Endothelial cell of umbilical vein (primary cell): ENCODE results near the gene RING1. TPM values are rescaled to one million over a fixed set of nuclear protein-coding genes. Genes with fewer than 3 reads are reported as not detected.

Experiments used
- BruUV-seq: library from RNA; stranded (reverse); fragments of 400-500 nt; replicated peaks from 2 replicates; lab custom pipeline; 2021; lab: Mats Ljungman, UMichigan
- CTCF ChIA-PET: fragments of 300-600, 350-600 bp; sonication (Branson Sonifier 250); formaldehyde crosslinking; loops from one replicate; lab custom pipeline; 2021; ENCODE audit warnings: antibody characterized with exemption, inconsistent platforms; lab: Charles Lee
- POLR2A ChIA-PET: fragments of 300-600, 350-600 bp; sonication (Branson Sonifier 250); formaldehyde crosslinking; loops from one replicate; lab custom pipeline; 2021; ENCODE audit warnings: antibody characterized with exemption, inconsistent platforms; lab: Charles Lee
- DNase-seq: peaks from one replicate; pipeline ENCODE4 v3.0.0-alpha.2; 2011; ENCODE audit warnings: low read depth, low spot score
- FAIRE-seq: peaks from 2 replicates; lab custom pipeline; 2011; peaks lifted over from hg19 to GRCh38; lab: Jason Lieb, UNC
- H2AFZ ChIP-seq: 2 replicates; pipeline ENCODE4 v1.6.0; 2012; ENCODE audit warnings: low read depth, low read length, control low read depth, inconsistent platforms
- H3K27ac ChIP-seq: 2 replicates; pipeline ENCODE4 v1.5.1; 2011; ENCODE audit warnings: low read depth, mild to moderate bottlenecking, control low read depth, low read length, moderate library complexity; ENCODE audit not compliant: insufficient read depth
- H3K27me3 ChIP-seq, 2 experiments: 2 replicates each; pipeline versions ENCODE4 v1.6.0 to v1.6.1; 2011; ENCODE audit warnings: low read length in 2 of 2, mixed read lengths in 1 of 2; ENCODE audit not compliant: control insufficient read depth in 2 of 2, insufficient read depth in 2 of 2
- H3K36me3 ChIP-seq, 2 experiments: 2 replicates in 1 of 2; 3 replicates in 1 of 2; pipeline ENCODE4 v1.5.1; 2011; ENCODE audit warnings: low read length in 2 of 2, mild to moderate bottlenecking in 1 of 2, moderate library complexity in 1 of 2; ENCODE audit not compliant: control insufficient read depth in 2 of 2, insufficient read depth in 2 of 2; ENCODE audit errors: extremely low read depth in 1 of 2
- H3K4me1 ChIP-seq: 3 replicates; pipeline ENCODE4 v1.5.1; 2011; ENCODE audit warnings: mild to moderate bottlenecking, low read length; ENCODE audit not compliant: control insufficient read depth, insufficient read depth; ENCODE audit errors: extremely low read depth
- H3K4me2 ChIP-seq: 2 replicates; pipeline ENCODE4 v1.6.1; 2011; ENCODE audit warnings: low read length, control low read depth, mixed read lengths; ENCODE audit not compliant: insufficient read depth
- H3K4me3 ChIP-seq, 3 experiments: fragments of 200-600 bp in 1 of 3; sonication (generic), shearing (Covaris generic) in 1 of 3; replicated peaks in 1 of 3; 2 replicates each; pipeline ENCODE4 v1.5.1; 2011 to 2016; ENCODE audit warnings: control low read depth in 3 of 3, low read length in 3 of 3, mild to moderate bottlenecking in 2 of 3, inconsistent platforms in 1 of 3, low read depth in 1 of 3, moderate library complexity in 1 of 3; ENCODE audit not compliant: insufficient read depth in 1 of 3
- H3K79me2 ChIP-seq: 2 replicates; pipeline ENCODE4 v1.6.0; 2012; ENCODE audit warnings: low read length, inconsistent platforms; ENCODE audit not compliant: control insufficient read depth, insufficient read depth
- H3K9ac ChIP-seq: replicated peaks from 2 replicates; pipeline ENCODE3; 2011; ENCODE audit warnings: low read length, control low read depth; ENCODE audit not compliant: insufficient read depth; ENCODE audit errors: extremely low read depth
- H3K9me1 ChIP-seq: replicated peaks from 3 replicates; pipeline ENCODE4 v1.6.0; 2011; ENCODE audit warnings: mild to moderate bottlenecking, low read length; ENCODE audit not compliant: control insufficient read depth, insufficient read depth; ENCODE audit errors: extremely low read depth
- H3K9me3 ChIP-seq: replicated peaks from 2 replicates; pipeline ENCODE4 v1.5.1; 2012; ENCODE audit warnings: low read length, inconsistent platforms; ENCODE audit not compliant: control insufficient read depth, insufficient read depth
- H4K20me1 ChIP-seq: replicated peaks from 2 replicates; pipeline ENCODE3; 2011; ENCODE audit warnings: mild to moderate bottlenecking, low read length; ENCODE audit not compliant: control insufficient read depth, insufficient read depth; ENCODE audit errors: extremely low read depth
- POLR2A ChIP-seq: IDR thresholded peaks from 2 replicates; pipeline ENCODE4 v1.6.1; 2012; ENCODE audit warnings: low read depth, mild to moderate bottlenecking, control low read depth, low read length
- POLR2AphosphoS5 ChIP-seq: IDR thresholded peaks from 2 replicates; pipeline ENCODE4 v1.6.1; 2012; ENCODE audit warnings: low read depth, mild to moderate bottlenecking, control low read depth, low read length, moderate library complexity; ENCODE audit not compliant: insufficient read depth
- dilution Hi-C: fragments of 300-500 bp; cut with MboI; formaldehyde crosslinking; loops from one replicate; pipeline ENCODE4 v1.15.0; 2019; ENCODE audit warnings: low sequenced_read_pairs; ENCODE audit not compliant: extremely low pct_ligation_motif_present
- intact Hi-C: fragments of 100-400 bp; cut with micrococcal nuclease; formaldehyde crosslinking; loops from one replicate; pipeline ENCODE4 v1.10.0; 2022
- polyA plus RNA-seq, 4 experiments: library from polyadenylated mRNA; depleted of rRNA in 3 of 4; stranded (reverse) in 3 of 4; unstranded in 1 of 4; fragments of >200 nt; gene quantifications; 2 replicates each; pipeline versions ENCODE4 v1.2.1 to v1.2.3, GENCODE V29; 2011 to 2012; ENCODE audit warnings: missing spikeins in 1 of 4
- total RNA-seq: library from RNA; stranded (reverse); gene quantifications from 2 replicates; pipeline ENCODE4 v1.2.3, GENCODE V29; 2021
- TF ChIP-seq, protein P1 (sequence below): IDR thresholded peaks from 2 replicates; pipeline ENCODE4 v1.6.1; 2011; ENCODE audit not compliant: insufficient read depth, insufficient read length

RING1 gene
- total and polyA plus RNA-seq, 2 donors (not counting 3 experiments of a cell fraction or from before 2014, with no cell fraction given): 26.8 to 27.9 TPM

- Histone ChIP-seq H3K9me1 (no peaks in the 10 kb centered on the region), H2AFZ (no peak overlapping the region), H3K4me3 (no peak overlapping the region), H3K27ac (no peak overlapping the region), H3K79me2 (no peaks in the 10 kb centered on the region), H3K9me3 (no peaks in the 10 kb centered on the region), H3K9ac (no peak overlapping the region), H3K36me3 (peaks cover 0 to 4% of the 10 kb centered on the region in 2 experiments), H4K20me1 (no peaks in the 10 kb centered on the region), H3K27me3 (peaks cover 21 to 28% of the 10 kb centered on the region in 2 experiments), H3K4me2 (no peak overlapping the region), H3K4me1 (peaks cover 6% of the 10 kb centered on the region)
- DNase-seq (no peak), FAIRE-seq (no peak)
- CTCF ChIA-PET: interaction anchor here (1.0 to 1.7 kb wide), 5 partner anchors 9 to 62 kb away, joined by 3 to 6 read pairs (median 3); no protein-coding TSS in a partner anchor
- BruUV-seq: no TSS peak
- intact Hi-C loops: no loop called here
- POLR2A ChIA-PET: no interaction called here
- dilution Hi-C loops: no loop called here
- TF ChIP-seq POLR2AphosphoS5: no peak
Measured at GRCh38 chr6:33189164-33189563, 19.1 kb upstream of the RING1 start.

GRCh38 chr6:33189625-33190448, 18.5 kb upstream of the RING1 start:
- no peaks in the 10 kb centered on the region for H3K79me2 ChIP-seq
- no peak for FAIRE-seq
- no peaks in the 10 kb centered on the region for H3K9me3 ChIP-seq
- ChIA-PET CTCF (interaction anchor here (1.0 to 1.7 kb wide), 6 partner anchors 8 to 63 kb away, joined by 3 to 6 read pairs (median 3); partner anchors contain the start of gene RING1), POLR2A (interaction anchor here (0.6 kb wide), 1 partner anchor 178 kb away, joined by 4 read pairs; no protein-coding TSS in a partner anchor)
- H3K36me3 ChIP-seq: peaks cover 0 to 11% of the 10 kb centered on the region in 2 experiments
- no peak overlapping the region for H3K4me2 ChIP-seq
- H3K27ac ChIP-seq: no peak overlapping the region
- H3K9ac ChIP-seq: no peak overlapping the region
- peaks cover 6% of the 10 kb centered on the region for H3K4me1 ChIP-seq
- no peaks in the 10 kb centered on the region for H4K20me1 ChIP-seq
- H3K27me3 ChIP-seq: peaks cover 21 to 28% of the 10 kb centered on the region in 2 experiments
- H3K9me1 ChIP-seq: no peaks in the 10 kb centered on the region
- intact Hi-C loops (no loop called here), dilution Hi-C loops (no loop called here)
- TF ChIP-seq POLR2A: no peak
- TF ChIP-seq, protein P1, sequence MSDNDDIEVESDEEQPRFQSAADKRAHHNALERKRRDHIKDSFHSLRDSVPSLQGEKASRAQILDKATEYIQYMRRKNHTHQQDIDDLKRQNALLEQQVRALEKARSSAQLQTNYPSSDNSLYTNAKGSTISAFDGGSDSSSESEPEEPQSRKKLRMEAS: no peak
- no peak overlapping the region for H2AFZ ChIP-seq
- no peak for DNase-seq
- no peak overlapping the region for H3K4me3 ChIP-seq
- no TSS peak for BruUV-seq
